ENCODE data around the gene GTF3C2. TPM values are rescaled to one million over a fixed set of nuclear protein-coding genes. Genes with fewer than 3 reads are reported as not detected.
"Not testable (repeated sequence)": the region's sequence is repeated elsewhere in the genome, so short reads cannot be mapped to it uniquely, and the experiment has no call there.

Gene GTF3C2
- total RNA-seq, 1 donor from 2014 or later, result 70.0 TPM

GRCh38 chr2:27322766-27323595, 33.6 kb downstream of the GTF3C2 start, which contains the start of gene MPV17:
Gene MPV17 (minus strand): TSS chr2:27323097. CDS start chr2:27322517, 580 bp downstream.
- intact Hi-C loops (cut with micrococcal nuclease), result loop anchor here (1.0 to 2.0 kb wide), 18 partner anchors 20 to 820 kb away; partner anchors contain the start of genes AGBL5, ATRAID, CAD and CENPA

- intact Hi-C loops (cut with micrococcal nuclease), result loop anchor here (1.0 to 2.0 kb wide), 4 partner anchors 58 to 536 kb away; partner anchors contain the start of genes AGBL5, CENPA and ZNF513
Observed at GRCh38 chr2:27322301-27322765, 34.2 kb downstream of the GTF3C2 start.

DNA sequence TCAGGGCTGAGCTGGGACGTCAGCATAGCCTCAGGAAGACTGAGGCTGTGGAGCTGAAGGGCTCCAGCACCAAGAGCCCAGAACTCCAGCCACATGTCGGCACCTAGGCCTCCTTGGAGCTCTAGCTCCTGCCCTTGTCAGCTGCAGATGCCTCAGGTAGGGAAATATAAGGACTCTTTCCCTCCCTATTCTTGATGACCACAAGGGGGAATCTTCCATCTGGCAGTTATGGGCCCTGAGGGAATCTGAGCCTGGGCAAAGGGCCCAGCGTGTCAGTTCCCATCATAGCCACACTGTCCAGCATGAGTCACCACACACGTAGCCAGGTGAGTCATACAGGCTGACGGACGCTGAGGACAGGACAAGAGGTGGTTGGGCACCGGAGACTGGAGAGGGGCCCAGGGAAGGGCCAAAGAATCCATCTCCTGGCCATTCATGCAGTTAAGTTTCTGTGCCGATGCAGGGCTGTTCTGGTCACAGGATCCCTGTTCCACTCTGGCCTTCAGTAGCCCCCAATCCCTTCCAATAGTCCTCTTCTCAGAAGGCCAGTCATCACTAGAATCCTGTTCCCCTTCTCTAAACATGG, 35.5 kb downstream of the GTF3C2 start:
- intact Hi-C loops (cut with micrococcal nuclease), result no loop called here

GRCh38 chr2:27319839-27320238, 36.7 kb downstream of the GTF3C2 start:
- intact Hi-C loops (cut with micrococcal nuclease), result not testable (repeated sequence)

GRCh38 chr2:27316655-27317412, 39.7 kb downstream of the GTF3C2 start:
- intact Hi-C loops (cut with micrococcal nuclease), result no loop called here

GRCh38 chr2:27315122-27315521, 41.4 kb downstream of the GTF3C2 start:
- intact Hi-C loops (cut with micrococcal nuclease), result no loop called here

DNA sequence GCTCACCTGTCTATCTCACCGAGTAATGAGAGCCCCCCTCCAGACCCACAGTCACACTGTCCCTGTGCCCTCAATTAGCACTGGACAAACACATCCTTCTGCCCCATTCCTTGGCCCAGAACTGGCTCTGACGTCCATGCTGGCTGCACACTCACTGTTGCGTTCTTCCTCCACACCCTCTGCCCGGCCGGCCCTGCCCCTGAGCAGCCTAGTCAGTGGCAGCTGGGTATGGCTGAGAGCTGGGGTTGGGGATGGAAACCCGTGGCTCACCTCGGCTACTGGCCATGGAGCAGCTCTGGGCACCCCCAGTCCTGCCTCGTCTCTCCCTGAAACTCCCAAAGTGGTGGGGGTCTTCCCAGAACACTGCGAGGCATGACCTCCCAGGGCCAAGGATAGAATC, 41.9 kb downstream of the GTF3C2 start:
- intact Hi-C loops (cut with micrococcal nuclease), result no loop called here

GRCh38 chr2:27313882-27314645, 42.5 kb downstream of the GTF3C2 start:
- intact Hi-C loops (cut with micrococcal nuclease), result no loop called here

GRCh38 chr2:27312152-27312551, 44.4 kb downstream of the GTF3C2 start:
- intact Hi-C loops (cut with micrococcal nuclease), result no loop called here

GRCh38 chr2:27309651-27310050, 46.9 kb downstream of the GTF3C2 start:
- intact Hi-C loops (cut with micrococcal nuclease), result no loop called here

- intact Hi-C loops (cut with micrococcal nuclease), result no loop called here
Observed at GRCh38 chr2:27308359-27308881, 48.1 kb downstream of the GTF3C2 start, which contains the start of gene UCN. Gene UCN (minus strand): TSS chr2:27308445. CDS start chr2:27307895, 550 bp downstream.

GRCh38 chr2:27307545-27308358, 48.8 kb downstream of the GTF3C2 start:
- intact Hi-C loops (cut with micrococcal nuclease), result no loop called here

GRCh38 chr2:27307287-27307544, 49.3 kb downstream of the GTF3C2 start:
- intact Hi-C loops (cut with micrococcal nuclease), result no loop called here

GRCh38 chr2:27306573-27307286, 49.8 kb downstream of the GTF3C2 start:
- intact Hi-C loops (cut with micrococcal nuclease), result no loop called here

DNA sequence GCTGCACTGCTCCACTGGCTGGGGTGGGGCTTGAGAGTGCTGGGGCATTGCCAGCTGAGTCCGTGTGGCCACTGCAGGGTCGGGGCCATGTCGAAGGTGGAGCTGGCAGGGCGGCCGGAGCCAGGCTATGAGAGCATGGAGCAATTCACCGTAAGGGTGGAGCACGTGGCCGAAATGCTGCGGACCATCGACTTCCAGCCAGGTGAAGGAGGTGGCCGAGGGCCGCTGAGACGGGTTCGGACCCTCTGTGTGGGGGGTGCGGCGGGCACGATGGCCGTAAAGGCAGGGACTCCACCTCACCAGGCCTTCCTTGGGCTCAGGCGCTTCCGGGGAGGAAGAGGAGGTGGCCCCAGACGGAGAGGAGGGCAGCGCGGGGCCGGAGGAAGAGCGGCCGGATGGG, 50.4 kb downstream of the GTF3C2 start:
- intact Hi-C loops (cut with micrococcal nuclease), result no loop called here

DNA sequence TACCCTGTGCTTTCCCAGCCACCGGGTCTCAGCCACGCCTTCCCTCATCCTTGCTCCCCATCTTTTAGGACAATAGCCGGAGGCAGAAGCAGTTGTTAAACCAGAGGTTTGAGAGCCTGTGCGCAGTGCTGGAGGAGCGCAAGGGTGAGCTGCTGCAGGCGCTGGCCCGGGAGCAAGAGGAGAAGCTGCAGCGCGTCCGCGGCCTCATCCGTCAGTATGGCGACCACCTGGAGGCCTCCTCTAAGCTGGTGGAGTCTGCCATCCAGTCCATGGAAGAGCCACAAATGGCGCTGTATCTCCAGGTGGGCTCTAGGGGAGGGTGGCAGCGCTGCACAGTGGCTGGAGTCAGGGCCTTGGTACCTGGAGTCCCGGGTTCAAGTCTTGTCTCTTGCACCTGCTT, 51.0 kb downstream of the GTF3C2 start:
- intact Hi-C loops (cut with micrococcal nuclease), result no loop called here

DNA sequence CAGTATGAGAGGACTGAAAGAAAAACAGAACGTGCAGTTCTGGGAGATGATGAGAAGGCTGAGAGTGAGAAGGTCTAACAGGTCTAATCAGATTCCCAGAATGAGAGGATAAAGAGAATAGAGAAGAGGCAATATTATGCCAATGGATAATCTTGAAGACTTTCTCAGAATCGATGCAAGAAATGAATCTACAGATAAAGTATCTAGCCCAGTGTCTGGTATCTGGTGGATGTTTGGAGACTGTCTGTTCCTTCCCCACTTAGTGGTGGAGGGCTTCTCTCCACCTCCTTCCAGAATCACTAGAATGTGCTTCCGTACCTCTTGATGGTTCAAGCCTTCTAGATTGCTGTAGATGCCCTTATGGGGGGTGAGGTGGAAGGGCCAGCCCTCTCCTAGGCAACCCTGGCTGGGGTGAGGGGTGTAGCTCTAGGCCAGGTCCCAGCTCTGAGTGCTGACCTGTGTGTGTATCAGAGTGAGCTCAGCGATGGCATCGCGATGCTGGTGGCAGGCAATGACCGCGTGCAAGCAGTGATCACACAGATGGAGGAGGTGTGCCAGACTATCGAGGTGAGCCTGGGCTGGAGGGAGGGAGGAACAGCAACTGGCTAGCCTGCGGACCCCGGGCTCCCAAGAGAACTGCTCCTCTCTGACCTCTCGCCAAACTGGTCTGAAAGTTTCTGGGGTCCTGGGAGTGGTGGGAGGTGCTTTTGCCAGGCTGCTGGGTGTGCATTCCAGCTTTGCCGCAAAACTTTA, 51.9 kb downstream of the GTF3C2 start:
- intact Hi-C loops (cut with micrococcal nuclease), result no loop called here
